Measurements from ENCODE around the gene PTPRE.
A peak's percentile ranks its signal among the peaks of the same experiment; 100 is the strongest.

PTPRE gene

DNA sequence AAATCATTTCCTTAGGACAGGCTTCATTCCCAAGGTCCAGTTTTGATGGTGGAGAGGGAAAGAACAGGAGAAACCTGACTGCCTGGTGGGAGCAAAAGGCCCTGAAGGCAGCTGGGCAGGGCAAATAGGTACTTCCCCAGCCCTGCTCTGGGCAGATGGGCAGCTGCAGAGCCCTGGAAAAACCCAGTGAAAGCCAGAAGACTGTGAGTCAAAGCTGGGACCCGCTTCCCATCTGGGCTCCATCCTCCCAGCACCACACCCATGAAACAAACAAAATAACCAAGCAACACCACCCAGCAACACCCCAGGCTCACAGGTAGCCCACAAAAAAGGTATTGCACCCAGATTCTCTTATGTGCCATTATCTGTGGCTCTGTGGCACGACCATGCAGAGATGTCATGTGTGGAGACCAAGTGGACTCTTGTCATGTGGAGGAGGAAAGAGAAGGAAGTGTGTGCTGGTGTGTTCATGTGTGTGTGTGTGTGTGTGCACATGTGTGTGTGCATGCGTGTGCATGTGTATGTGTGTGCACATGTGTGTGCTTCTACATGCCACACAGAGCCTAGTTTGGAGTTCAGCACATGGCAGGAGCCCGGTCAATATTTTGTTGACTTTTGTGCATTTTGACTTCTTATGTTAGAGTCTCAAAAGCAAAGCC, 24.0 kb upstream of the PTPRE start:
- DNase-seq, result no peak

DNA sequence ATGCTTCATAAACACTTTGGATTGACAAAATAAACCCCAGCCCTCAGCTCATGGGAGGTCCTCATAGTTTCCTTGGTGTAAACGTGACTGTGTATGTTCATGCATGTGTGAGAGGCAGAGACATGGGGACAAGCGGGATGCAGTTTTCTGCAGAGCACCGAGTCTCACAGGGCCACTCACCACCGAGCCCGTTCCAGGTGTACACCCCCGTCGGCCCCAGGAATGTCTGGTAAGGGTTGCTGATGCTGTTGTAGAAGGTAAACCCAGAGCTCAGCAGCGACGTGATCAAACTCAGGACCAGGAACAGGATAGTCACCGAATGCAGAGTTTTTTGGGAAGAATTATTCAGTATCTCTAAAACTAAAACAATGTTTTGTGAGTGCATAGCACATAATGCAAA, 23.4 kb upstream of the PTPRE start:
- no peak for DNase-seq

DNA sequence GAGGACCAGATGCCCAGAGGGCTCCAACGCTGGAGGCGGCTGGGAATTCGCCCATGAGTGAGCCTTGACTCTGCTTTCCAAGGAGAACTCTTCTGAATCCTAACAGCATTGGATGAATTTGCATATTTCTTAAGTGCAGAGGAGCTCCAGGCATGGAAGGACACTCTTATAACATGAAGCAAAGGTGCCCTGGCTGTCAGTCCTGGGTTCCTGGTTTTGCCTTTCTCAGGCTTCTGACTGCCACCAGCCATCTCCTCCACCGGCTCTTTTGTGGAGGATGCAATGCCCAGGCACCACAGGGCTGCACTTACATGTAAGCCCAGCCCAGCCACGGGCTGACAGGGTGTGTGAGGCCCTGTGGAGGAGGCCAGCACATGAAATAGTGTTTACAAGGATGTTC, 22.4 kb upstream of the PTPRE start:
- no peak for DNase-seq

DNA sequence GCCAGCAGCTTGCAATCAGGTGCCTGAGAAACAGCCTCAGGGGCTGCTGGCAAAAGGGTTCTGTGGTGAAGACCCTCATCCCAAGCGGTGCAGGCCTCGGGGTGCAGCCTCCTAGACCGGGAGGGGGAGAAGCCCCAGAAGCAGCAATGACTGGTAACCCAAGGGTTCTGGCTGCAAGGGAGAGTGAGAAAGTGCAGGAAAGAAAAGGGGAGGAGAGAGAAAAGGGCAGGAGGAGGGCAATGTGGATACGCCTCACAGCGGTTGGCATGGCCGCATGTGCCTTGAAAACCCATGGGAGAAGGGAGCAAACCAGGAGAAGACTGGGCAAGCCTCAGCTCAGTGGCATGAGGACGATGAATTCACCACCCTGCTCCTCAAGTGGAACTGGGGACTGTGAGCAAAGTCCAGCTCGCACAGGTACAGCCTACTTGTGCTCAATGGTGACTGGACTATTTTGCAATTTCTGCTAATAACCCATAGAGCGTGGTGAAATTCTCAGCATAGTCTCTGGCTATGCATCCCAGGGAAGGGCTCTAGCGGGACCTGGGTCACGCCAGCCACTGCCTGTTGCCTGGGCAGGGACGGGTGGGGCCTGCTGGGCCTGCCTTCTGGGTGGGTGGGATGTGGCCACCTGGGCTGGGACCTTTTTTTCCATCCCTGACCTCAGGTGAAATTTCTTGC, 20.4 kb upstream of the PTPRE start:
- no peak for DNase-seq

DNA sequence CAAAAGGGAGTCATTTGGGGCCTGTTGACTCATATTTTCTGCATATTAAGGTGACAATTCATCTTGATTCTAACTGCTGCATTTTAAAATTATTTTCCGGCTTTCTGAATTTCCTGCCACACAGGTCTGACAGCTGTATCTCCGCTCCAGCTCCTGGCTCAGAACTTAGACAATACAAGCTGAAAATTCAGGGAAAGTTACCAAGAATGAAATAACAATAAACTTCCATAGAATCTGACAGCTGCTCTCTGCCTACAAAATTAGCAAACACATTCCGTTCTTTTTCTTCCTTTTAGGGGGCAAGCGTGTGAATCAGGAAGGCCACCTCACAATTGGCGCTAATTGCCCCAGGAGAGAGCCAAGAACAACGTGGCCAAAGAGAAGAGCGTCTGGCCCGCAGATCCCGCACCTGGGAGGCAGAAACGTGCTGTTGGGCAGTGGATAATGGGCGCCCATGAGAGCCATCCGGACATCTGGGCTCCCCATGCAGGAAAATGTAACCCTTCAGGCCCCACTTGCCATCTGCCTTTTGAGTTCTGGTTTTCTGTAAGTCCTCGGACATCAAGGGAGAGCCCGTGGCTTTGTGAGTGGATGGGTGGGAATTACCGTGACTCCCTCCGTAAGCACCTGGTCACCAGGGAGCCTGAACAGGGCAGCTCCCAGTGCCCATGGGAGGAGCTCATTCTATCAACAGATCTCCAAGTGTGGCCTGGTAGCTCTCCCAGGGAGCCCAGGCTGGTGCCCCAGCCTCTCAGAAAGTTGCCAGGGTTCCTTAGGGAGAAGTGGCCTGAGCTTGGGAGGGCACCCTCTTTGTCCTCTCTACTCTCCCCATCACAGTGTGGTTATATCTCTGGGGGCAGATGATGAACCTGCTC, 19.1 kb upstream of the PTPRE start:
- DNase-seq, result no peak

DNA sequence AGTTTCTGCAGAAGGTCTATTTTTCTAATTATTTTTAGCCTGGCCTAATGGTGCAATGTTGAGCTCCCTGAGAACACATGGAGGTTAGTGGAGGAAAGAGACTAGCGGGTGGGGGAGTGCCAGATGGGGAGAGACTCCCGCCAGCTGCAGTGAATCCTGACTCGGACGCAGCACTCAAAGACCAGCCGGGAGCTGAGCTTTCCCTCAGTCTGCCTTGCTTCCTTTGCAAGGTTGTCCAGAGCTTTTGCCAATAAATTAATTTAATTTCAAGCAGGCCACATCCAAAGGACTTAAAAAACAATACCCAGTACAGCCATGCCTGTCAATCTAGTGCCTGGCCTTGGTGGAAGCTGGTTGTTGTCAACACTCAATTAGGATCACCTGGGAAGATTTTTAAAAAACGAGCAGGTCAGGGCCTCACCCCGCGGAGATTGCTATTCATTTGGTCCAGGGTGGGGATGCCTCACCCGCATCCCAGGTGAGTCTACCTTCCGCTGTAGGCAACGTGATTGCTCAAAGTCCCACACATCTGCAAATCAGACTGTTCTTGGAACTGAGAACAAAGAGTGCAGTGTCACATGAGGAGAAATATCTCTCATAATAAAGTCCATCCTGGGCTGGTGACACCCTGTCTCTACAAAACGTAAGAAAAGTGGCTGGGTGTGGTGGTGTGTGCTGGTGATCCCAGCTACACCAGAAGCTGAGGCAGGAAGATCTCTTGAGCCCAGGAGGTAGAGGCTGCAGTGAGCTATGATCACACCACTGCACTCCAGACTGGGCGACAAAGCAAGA, 18.2 kb upstream of the PTPRE start:
- no peak for DNase-seq

DNA sequence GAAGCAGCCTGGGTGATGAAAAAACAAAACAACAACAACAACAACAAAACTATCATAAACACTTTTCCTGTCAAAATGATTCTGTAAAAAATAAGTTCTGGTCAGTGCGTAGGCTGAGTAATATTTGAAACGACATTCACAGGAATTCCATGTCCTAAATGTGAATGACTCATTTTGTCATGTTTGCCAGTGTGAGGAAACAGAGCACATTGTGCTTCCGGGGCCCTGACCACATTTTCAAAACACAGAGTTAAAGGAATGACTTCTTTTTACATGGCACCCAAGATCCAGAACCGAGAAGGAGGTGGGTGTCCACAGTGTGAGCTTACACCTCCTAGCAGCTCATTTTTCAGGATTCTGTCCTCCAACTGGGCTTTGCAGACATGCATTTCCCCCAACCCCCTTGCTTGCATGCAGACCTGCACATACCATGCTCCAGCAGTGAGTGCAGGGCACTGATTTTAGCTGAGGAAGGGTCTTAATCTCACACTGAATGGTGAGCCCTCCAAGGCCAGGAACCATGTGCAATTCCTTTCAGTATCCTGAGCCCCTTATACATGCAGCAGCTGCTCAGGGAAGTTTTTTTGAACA, 17.2 kb upstream of the PTPRE start:
- no peak for DNase-seq

DNA sequence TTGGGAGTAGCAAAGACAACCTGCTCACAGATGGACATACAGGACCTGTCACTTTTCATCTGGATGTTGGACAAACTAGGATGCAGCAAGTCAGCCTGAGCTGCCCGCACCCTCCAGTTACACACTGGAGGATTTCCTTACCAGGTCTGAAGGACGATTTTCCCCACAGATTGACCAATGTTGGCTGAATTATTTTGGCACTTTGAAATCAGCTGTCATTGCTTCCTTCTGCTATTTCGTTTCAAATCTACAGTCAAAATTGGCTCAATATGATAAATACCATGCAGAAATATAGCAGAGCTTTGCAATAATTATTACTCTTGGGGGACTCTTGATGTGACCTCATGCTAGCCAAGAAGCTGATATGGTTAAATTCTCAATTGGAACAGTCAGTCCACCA, 16.7 kb upstream of the PTPRE start:
- no peak for DNase-seq

DNA sequence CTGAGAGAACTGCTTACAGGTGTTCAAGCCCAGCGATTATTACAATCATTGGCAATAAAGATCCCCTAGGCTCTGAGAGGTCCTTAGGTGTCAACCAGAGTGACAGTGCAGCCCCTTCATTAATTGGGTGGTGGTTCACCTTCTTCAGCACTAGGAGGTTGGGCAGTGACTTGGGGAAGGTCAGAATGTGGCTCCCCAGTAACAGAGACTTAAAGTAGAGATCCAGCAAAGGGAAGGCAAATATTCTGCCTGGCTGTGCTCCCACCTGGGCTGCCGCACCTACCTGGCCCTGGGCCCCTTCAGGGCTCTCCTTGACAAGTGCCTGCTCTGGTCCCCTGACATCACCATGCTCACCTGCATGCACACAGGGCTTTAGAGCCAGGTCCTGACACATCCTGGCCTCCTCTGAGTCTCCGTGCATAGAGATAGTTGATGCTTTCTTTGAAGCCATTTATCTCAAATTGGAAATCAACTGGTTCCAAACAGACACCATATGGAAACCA, 16.0 kb upstream of the PTPRE start:
- DNase-seq, result no peak

DNA sequence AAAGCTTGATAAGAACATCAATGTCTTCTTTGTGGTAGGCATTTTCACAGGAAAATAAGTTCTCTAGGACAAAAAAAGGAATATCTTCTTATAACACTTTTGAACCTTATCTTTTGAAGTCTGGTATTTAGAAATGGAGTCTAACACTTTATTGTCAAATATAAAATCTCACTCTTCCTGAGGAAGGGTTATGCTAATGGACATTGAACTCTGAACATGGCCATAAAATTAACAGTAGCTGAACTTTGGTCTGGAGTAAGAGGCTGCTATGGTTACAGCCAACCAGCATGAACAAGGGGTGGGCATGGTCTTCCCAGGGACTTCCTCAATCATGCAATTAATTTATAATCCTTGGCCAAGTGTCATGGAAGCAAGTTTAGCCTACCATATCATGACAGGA, 14.2 kb upstream of the PTPRE start, which contains the start of gene CLRN3:
Gene CLRN3 (minus strand): TSS at position 199 of the 400 bp plus-strand sequence. CDS start 157 bp downstream, at position 42.
- no peak for DNase-seq

DNA sequence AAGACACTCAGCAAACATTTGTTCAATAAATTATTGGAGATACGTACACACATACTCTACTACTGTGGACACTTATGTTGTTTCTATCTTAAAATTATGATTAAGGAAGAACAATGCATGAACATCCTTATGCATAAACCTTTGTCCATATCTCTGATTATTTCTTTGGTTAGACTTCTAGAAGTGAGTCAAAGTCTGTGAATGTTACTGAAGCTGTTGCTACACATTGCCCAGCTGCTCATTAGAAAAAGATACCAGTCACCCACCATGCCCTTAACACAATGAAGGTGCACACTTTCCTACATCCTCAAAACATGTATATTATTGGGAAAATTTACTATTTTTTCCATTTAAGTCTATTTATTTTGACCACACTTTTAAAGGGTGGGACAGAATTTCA, 12.8 kb upstream of the PTPRE start:
- no peak for DNase-seq

DNA sequence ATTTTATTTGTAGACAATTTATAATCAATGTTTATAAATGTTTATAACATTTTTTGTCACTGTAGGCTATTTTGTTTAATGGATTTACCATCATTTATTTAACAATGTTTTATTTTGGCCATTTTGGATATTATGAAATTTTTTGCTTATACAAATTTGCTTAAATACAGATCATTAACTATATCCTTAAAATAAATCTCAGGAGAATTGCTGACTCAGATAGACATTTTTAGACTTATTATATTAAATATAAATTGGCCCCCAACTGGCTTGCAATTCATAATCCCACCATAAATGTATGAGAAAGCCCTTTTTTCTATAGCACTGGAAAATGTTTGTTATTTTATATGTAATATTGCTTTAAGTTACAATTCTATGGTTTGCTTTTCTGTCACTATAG, 10.3 kb upstream of the PTPRE start:
- DNase-seq, result no peak

DNA sequence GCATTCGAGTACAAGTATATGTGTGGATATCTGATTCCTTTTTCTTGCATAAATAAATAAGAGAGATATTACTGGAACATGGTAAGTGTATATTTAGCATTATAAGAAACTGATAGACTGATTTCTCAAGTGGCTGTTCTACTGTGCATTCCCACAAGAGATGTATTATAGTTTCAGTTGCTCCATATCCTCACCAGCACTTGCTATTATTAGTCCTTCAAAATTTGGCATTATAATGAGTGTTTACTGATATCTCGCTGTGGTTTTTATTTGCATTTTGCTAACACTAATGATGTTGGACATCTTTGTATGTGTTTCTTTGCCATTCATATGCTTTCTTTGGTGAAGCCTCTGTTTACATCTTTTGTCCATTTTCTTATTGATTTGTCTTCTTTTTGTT, 9.7 kb upstream of the PTPRE start:
- no peak for DNase-seq

DNA sequence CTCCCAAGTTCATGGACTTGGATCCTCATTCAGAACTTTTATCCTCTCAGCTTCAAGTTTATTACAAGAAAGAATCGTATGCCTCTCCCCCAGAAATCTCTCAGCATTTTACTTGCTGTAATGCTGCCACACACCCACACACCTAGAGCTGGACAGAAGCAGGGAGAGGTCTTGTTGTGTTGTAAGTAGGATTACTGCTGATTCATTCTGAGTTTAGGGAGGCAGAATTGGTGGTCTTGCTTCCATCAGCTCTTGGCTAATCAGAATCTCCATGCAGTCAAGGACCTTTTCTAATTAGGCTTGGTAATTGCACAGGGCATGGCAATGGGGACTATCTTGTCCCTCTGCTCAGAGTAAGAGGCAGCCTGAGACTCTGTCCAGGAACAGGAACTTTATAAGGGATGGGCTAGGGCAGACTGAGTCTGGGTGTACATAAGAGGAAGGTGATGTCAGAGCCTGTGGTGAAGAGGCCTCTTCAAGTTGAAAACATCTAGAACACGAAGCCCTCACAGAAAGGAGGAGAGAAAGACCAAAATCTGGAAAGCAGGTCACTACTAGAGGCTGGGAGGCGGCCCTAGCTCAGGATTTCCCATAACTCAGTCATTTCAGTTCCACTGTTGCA, 7.0 kb upstream of the PTPRE start:
- DNase-seq, result peak; percentile 7

DNA sequence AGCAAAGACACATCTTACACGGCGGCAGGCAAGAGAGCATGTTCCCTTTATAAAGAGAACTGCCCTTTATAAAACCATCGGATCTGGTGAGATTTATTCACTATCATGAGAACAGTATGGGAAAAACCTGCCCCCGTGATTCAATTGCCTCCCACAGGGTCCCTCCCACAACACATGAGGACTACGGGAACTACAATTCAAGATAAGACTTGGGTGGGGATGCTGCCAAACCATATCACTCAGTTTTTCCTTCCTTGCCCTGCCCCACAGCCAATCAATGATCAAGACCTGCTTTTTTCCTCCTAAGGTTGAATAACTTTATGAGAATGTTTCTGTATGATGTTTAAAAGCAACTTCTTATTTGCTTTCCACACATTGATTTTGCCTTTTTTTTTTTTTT, 3.1 kb upstream of the PTPRE start:
- no peak for DNase-seq

DNA sequence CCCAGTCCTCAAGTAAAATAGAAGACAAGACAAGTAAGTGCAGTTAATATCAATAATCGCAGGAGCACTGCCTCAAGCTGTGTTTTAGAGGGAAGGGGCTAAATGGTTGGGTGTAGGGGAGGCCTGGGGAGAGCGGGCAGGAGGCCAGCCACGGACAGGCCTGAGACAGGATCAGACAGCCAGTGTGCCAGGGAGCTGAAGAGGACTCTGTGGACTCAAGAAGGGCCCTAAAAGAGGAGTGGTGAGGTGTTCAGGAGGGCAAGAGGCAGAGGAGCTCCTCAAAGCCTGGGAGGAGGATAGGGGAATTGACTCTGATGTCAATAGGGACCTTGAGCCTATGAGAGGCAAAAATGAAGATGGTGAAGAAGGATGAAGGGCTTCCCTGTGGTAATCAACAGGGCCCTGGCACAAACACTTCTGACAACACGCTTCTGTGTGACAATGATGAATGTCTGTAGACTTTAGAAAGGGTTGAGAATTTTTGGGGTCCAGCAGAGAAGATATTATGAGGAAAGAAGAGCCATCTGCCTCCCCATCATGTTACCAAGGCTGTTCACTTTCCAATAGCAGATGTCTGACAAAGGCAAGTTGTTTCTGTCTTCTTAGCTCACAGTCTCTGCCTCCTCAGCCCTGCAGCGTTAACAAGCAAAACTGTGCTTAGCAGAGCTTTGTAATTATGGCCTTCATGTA, 2.4 kb upstream of the PTPRE start:
- DNase-seq, result no peak

DNA sequence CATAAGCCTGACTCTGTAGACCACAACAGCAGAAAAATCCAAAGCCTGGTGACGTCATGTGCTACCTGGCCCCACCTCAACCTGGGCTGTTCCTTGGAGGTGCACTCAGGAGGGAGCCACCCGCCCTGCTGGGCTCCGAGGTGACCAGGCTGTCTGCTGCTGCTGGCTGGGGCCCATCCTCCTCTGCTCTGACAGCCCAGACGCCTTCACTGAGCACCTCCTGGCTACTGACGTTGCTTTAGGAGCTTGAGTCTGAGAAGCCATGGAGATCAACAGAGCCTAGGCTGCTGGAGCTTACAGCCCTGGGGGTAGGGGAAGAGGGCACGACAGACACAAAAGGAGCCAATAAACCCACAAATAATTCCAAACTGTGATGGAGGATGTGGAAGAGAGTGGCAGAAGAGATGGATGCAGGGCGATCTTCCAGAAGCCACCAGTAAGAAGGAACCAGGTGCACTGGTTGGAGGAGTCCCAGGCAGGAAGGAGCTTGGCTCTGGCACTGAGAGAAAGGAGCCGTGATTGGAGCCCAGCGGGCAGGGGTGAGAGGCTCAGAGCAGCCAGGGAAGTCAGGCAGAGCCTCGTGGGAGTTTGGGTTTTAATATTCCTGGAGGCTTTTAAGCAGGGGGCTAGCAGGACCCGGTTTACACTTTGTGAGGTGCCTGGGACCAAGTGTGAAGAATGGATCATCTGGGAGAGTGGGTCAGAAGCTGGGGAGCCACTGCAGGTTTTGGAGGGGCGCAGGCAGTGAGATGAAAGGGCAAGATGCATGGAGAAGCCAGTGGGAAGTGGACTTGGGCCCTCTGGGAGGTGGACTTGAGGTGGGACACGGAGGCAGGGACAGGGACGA, 1.7 kb upstream of the PTPRE start:
- DNase-seq, result no peak

DNA sequence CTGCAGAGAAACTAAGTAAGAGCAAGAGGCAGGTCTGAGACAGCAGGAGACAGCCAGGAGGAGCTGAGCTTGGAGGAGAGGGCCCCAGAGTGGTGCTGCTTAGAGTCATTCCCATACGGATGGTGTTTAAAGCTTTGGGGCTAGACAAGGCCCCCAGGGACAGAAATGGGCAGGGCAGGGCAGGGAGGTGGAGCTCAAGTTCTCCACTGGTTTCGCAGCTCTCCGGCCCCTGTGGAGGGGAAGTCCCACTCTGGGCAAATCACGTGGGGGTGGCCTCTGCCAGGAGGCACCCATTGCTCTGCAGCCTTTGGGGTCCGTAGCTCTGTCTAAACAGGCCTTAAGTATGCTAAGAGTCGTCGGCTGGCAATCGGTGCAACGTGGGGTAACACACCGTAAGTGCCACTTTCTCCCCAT, 1.0 kb upstream of the PTPRE start:
- DNase-seq, result no peak

DNA sequence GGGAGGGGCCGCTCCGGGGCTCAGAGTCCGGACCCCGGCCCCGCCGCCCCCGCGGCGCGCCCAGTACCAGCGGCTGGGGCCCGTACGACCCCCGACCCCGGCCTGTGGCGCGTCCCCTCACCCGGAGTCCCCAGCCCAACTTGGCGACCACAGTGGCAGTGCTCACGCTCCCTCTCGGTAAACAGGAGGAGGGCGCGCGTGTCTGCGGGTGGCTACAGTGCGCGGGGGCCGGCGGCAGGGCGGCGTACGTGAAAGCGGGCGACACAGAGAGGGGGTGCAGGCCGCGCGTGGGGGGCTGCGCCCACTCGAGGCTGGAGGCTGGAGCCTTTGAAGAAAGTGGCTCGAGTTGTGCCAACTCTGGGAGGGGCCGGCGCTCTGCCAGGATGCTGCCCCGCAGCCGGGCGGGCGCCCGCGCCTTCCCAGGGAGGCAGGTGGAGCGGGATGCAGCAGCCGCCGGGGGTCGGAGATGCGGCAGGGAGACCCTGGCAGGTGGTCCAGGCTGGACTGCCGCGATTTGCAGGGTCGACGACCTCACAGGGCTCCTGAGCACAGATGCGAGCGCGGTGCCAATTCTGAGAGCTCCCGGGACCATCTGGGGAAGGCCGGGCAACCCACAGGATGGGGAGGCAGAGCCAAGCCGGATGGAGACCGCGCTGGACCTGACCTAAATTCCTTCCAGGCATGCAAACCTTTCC, 655 bp downstream of the PTPRE start:
- DNase-seq, result no peak

All from CD4-positive, alpha-beta T cell treated with Interleukin-10 for 1 hour (primary cell).